Endodermal cell (in vitro differentiated cells): ENCODE data around the gene THUMPD3. TPM values are rescaled to one million over a fixed set of nuclear protein-coding genes. Genes with fewer than 3 reads are reported as not detected.

Experiments
- DNase-seq: peaks from one replicate; pipeline ENCODE4 v3.0.0-alpha.2; 2017
- H3K27ac ChIP-seq: 2 replicates; pipeline ENCODE4 v1.5.1; 2013; ENCODE audit warnings: mild to moderate bottlenecking, low read depth, low read length, moderate library complexity
- H3K27me3 ChIP-seq: 2 replicates; pipeline ENCODE4 v1.6.1; 2013; ENCODE audit warnings: mild to moderate bottlenecking, low read length, moderate library complexity; ENCODE audit not compliant: insufficient read depth, control insufficient read depth, poor library complexity, severe bottlenecking
- H3K36me3 ChIP-seq: 2 replicates; pipeline ENCODE4 v1.7.0; 2013; ENCODE audit warnings: mild to moderate bottlenecking, low read length, moderate library complexity; ENCODE audit not compliant: control insufficient read depth, insufficient read depth
- H3K4me1 ChIP-seq: one replicate; pipeline ENCODE4 v1.7.0; 2013; ENCODE audit warnings: low read length; ENCODE audit not compliant: control insufficient read depth, insufficient read depth
- H3K4me3 ChIP-seq: 2 replicates; pipeline ENCODE4 v1.5.1; 2013; ENCODE audit warnings: mild to moderate bottlenecking, low read length, moderate library complexity
- H3K9ac ChIP-seq: 2 replicates; pipeline ENCODE4 v1.6.1; 2013; ENCODE audit warnings: mild to moderate bottlenecking, low read length, moderate library complexity; ENCODE audit not compliant: poor library complexity, severe bottlenecking; ENCODE audit errors: extremely low read depth
- H3K9me3 ChIP-seq: 2 replicates; pipeline ENCODE4 v1.6.1; 2013; ENCODE audit warnings: mild to moderate bottlenecking, low read length, moderate library complexity; ENCODE audit not compliant: control insufficient read depth
- H3K27ac Mint-ChIP-seq: 2 replicates; pipeline ENCODE4 v1.8.0; 2020; ENCODE audit warnings: mixed read lengths
- H3K27me3 Mint-ChIP-seq: 2 replicates; pipeline ENCODE4 v1.8.0; 2021; ENCODE audit warnings: mild to moderate bottlenecking, mixed read lengths; ENCODE audit not compliant: insufficient read depth
- H3K36me3 Mint-ChIP-seq: 2 replicates; pipeline ENCODE4 v1.8.0; 2020; ENCODE audit warnings: low read depth, mixed read lengths
- H3K4me1 Mint-ChIP-seq: 2 replicates; pipeline ENCODE4 v1.8.0; 2020; ENCODE audit warnings: mixed read lengths
- H3K4me3 Mint-ChIP-seq: 2 replicates; pipeline ENCODE4 v1.8.0; 2020; ENCODE audit warnings: mild to moderate bottlenecking, moderate library complexity, mixed read lengths
- H3K9me3 Mint-ChIP-seq: 2 replicates; pipeline ENCODE4 v1.8.0; 2020; ENCODE audit warnings: mild to moderate bottlenecking, mixed read lengths
- WGBS, 2 experiments: methylation state at CpG; one replicate each; pipeline versions ENCODE4 v1.1.5 to v1.1.7; 2013; ENCODE audit warnings: missing lambda C conversion rate in 2 of 2, mixed read lengths in 1 of 2; ENCODE audit not compliant: insufficient coverage in 1 of 2, insufficient read length in 1 of 2; 5-methylcytosine and 5-hydroxymethylcytosine counted together
- total RNA-seq, 2 donors: library from RNA; stranded (reverse); fragmentation: NEBNext Ultra II Directional in 1 of 2; extraction: Animal tissue kit (Norgen Biotek cat#: 25700) in 1 of 2; gene quantifications; 2 replicates in 1 of 2; 3 replicates in 1 of 2; pipeline ENCODE4 v1.2.1, GENCODE V29; 2021
- TF ChIP-seq, protein P1 (sequence below): fragments of 200-600 bp; sonication (generic); conservative IDR thresholded peaks from 2 replicates; pipeline ENCODE4 v1.5.0; 2021; ENCODE audit warnings: antibody characterized with exemption, mild to moderate bottlenecking

The THUMPD3 gene
- total RNA-seq, 2 donors from 2014 or later, result 55.7 to 61.8 TPM

DNA sequence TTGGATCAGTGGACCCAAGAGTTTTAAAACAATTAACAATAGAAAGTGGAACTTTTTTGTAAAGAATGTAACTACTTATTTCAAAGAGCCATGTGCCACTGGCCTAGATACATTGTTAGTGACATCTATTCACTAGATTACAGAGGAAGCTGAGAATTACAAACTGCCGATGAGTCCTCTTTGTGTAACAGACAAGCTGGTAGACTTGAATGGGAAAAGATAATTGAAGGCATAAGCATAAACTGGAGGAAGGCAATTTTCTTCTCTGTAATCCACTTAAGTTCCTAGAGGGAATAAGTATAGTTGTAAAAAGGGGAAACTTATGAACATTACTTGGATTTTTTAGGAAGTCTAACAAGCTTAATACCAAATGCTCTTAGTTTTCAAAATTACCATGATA lies 15.1 kb downstream of the THUMPD3 start:
- Histone ChIP-seq H3K9me3 (peaks cover 5% of the 10 kb centered on the region), H3K4me3 (no peak overlapping the region), H3K27ac (no peak overlapping the region), H3K4me1 (no peaks in the 10 kb centered on the region), H3K27me3 (no peaks in the 10 kb centered on the region), H3K9ac (no peak overlapping the region), H3K36me3 (peaks cover 91% of the 10 kb centered on the region)
- TF ChIP-seq, protein P1, sequence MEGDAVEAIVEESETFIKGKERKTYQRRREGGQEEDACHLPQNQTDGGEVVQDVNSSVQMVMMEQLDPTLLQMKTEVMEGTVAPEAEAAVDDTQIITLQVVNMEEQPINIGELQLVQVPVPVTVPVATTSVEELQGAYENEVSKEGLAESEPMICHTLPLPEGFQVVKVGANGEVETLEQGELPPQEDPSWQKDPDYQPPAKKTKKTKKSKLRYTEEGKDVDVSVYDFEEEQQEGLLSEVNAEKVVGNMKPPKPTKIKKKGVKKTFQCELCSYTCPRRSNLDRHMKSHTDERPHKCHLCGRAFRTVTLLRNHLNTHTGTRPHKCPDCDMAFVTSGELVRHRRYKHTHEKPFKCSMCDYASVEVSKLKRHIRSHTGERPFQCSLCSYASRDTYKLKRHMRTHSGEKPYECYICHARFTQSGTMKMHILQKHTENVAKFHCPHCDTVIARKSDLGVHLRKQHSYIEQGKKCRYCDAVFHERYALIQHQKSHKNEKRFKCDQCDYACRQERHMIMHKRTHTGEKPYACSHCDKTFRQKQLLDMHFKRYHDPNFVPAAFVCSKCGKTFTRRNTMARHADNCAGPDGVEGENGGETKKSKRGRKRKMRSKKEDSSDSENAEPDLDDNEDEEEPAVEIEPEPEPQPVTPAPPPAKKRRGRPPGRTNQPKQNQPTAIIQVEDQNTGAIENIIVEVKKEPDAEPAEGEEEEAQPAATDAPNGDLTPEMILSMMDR, result no peak
- H3K27ac Mint-ChIP-seq, result no peak overlapping the region
- 87 to 100% methylated on average over 1 of the region's 1 CpG for WGBS, 2 experiments
- no peaks in the 10 kb centered on the region for H3K4me1 Mint-ChIP-seq
- H3K27me3 Mint-ChIP-seq, result no peaks in the 10 kb centered on the region
- peaks cover 69% of the 10 kb centered on the region for H3K36me3 Mint-ChIP-seq
- H3K4me3 Mint-ChIP-seq, result no peak overlapping the region
- no peak for DNase-seq
- H3K9me3 Mint-ChIP-seq, result no peaks in the 10 kb centered on the region

DNA sequence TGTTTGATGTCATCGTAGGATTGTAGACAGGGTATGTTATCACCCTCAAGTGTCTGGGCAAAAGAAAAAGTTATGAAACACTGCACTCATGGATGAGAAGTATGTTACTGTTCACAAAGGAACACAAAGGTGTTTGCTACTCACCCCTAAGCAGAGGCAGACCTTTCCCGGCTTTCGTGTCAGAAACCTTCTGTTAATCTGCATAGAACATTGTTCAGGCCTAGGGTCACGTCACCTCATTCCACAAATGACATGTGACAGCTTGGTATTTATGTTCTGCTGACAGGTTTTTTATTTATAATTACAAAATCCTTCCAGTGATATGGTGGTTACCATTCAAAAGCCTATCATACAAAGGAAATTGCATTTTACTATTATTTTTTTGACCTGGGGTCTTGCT lies 16.5 kb downstream of the THUMPD3 start:
- Histone ChIP-seq H3K27ac (no peak overlapping the region), H3K4me1 (no peaks in the 10 kb centered on the region), H3K27me3 (no peaks in the 10 kb centered on the region), H3K4me3 (no peak overlapping the region), H3K36me3 (peaks cover 90% of the 10 kb centered on the region), H3K9me3 (peaks cover 5% of the 10 kb centered on the region), H3K9ac (no peak overlapping the region)
- peaks cover 2% of the 10 kb centered on the region for H3K4me1 Mint-ChIP-seq
- H3K36me3 Mint-ChIP-seq, result peaks cover 61% of the 10 kb centered on the region
- TF ChIP-seq, protein P1, result no peak
- no peaks in the 10 kb centered on the region for H3K27me3 Mint-ChIP-seq
- H3K27ac Mint-ChIP-seq, result no peak overlapping the region
- no peak for DNase-seq
- no peak overlapping the region for H3K4me3 Mint-ChIP-seq
- H3K9me3 Mint-ChIP-seq, result no peaks in the 10 kb centered on the region
- 81 to 89% methylated on average over 3 to 4 of the region's 4 CpGs for WGBS, 2 experiments

DNA sequence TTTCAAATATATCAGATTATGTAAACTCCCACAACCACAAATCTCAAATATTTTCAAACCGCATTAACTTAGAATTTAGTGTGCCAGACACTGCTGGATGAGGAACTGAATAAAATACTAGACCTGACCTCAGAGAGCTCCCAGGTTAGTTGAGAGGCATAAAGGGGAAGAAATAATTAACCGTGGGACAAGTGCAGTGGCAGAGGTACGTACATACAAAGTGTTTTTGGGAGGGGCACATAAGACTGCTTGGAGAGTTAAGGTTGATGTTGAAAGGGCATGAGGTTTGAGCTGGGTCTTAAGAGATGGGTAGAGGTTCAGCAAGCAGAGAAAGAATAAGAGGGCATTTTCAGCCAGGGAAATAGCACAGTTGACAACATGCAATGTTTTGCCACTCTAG lies 17.2 kb downstream of the THUMPD3 start:
- Histone ChIP-seq H3K9ac (no peak overlapping the region), H3K4me1 (no peaks in the 10 kb centered on the region), H3K27me3 (no peaks in the 10 kb centered on the region), H3K36me3 (peaks cover 90% of the 10 kb centered on the region), H3K9me3 (peaks cover 5% of the 10 kb centered on the region), H3K27ac (no peak overlapping the region), H3K4me3 (no peak overlapping the region)
- no peaks in the 10 kb centered on the region for H3K27me3 Mint-ChIP-seq
- peaks cover 60% of the 10 kb centered on the region for H3K36me3 Mint-ChIP-seq
- no peak overlapping the region for H3K4me3 Mint-ChIP-seq
- DNase-seq, result no peak
- no peaks in the 10 kb centered on the region for H3K9me3 Mint-ChIP-seq
- H3K4me1 Mint-ChIP-seq, result peaks cover 6% of the 10 kb centered on the region
- TF ChIP-seq, protein P1, result no peak
- 93 to 100% methylated on average over 2 to 3 of the region's 3 CpGs for WGBS, 2 experiments
- no peak overlapping the region for H3K27ac Mint-ChIP-seq
